Thyroid gland (tissue), 4 donors: ENCODE measurements around the gene CISD1.
"Not testable (repeated sequence)": the region's sequence is repeated elsewhere in the genome, so short reads cannot be mapped to it uniquely, and the experiment has no call there.

Experiments
- POLR2A ChIP-seq, 2 donors: fragments of 450-650 bp; IDR thresholded peaks; one replicate each; pipeline ENCODE4 v1.6.1; 2017; ENCODE audit warnings: antibody characterized with exemption in 2 of 2, mild to moderate bottlenecking in 2 of 2, moderate library complexity in 1 of 2
- TF ChIP-seq, protein P1 (sequence below), 6 experiments: fragments of 200-600 bp in 3 of 6; fragments of 450-650 bp in 3 of 6; sonication (generic) in 3 of 6; IDR thresholded peaks; one replicate each; pipeline ENCODE4 v1.5.1; 2016 to 2019; ENCODE audit warnings: antibody characterized with exemption in 6 of 6, mild to moderate bottlenecking in 2 of 6, inconsistent platforms in 1 of 6, moderate library complexity in 1 of 6

DNA sequence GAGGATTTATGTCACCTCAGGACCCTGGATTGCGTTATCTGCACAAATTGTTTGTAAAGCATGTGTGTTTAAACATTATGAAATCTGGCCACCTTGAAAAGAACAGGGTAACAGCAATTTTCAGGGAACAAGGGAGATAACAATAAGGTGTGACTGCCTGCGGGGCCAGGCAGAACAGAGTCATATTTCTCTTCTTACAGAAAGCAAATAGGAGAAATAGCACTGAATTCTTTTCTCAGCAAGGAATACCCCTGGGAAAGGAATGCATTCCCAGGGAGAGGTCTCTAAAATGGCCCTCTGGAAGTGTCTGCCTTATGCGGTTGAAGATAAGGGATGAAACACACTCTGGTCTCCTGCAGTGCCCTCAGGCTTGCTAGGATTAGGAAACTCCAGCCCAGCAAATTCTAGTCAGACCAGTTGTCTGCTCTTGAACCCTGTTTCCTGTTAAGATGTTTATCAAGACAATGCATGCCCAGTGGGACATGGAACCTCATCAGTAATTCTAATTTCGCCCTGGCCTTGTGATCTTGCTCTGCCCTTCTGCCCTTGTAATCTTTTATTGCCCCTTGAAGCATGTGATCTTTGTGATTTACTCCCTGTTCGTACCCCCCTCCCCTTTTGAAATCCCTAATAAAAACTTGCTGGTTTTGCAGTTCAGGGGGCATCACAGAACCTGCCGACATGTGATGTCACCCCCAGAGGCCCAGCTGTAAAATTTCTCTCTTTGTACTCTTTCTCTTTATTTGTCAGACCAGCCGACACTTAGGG lies 12.8 kb upstream of the CISD1 start:
- TF ChIP-seq, protein P1, sequence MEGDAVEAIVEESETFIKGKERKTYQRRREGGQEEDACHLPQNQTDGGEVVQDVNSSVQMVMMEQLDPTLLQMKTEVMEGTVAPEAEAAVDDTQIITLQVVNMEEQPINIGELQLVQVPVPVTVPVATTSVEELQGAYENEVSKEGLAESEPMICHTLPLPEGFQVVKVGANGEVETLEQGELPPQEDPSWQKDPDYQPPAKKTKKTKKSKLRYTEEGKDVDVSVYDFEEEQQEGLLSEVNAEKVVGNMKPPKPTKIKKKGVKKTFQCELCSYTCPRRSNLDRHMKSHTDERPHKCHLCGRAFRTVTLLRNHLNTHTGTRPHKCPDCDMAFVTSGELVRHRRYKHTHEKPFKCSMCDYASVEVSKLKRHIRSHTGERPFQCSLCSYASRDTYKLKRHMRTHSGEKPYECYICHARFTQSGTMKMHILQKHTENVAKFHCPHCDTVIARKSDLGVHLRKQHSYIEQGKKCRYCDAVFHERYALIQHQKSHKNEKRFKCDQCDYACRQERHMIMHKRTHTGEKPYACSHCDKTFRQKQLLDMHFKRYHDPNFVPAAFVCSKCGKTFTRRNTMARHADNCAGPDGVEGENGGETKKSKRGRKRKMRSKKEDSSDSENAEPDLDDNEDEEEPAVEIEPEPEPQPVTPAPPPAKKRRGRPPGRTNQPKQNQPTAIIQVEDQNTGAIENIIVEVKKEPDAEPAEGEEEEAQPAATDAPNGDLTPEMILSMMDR (IDR thresholded peaks at IDR 0.05) = not testable (repeated sequence)
- TF ChIP-seq POLR2A (IDR thresholded peaks at IDR 0.05) = not testable (repeated sequence)
